ENCODE results near the gene ATP1B3.
"Not testable (repeated sequence)": the region's sequence is repeated elsewhere in the genome, so short reads cannot be mapped to it uniquely, and the experiment has no call there.

Gene ATP1B3

GRCh38 chr3:141960731-141961130, 84.3 kb downstream of the ATP1B3 start:
- DNase-seq (ENCODE audit: insufficient read length, low spot score), result no peak
- TF ChIP-seq CTCF (IDR thresholded peaks at IDR 0.05; ENCODE audit: insufficient read depth, missing control alignments), result no peak
- FAIRE-seq, result no peak

GRCh38 chr3:141963301-141963700, 86.9 kb downstream of the ATP1B3 start:
- FAIRE-seq (no peak), DNase-seq (ENCODE audit: insufficient read length, low spot score) (no peak)
- no peak for TF ChIP-seq CTCF (IDR thresholded peaks at IDR 0.05; ENCODE audit: insufficient read depth, missing control alignments)

GRCh38 chr3:141965471-141965870, 89.0 kb downstream of the ATP1B3 start:
- no peak for TF ChIP-seq CTCF (IDR thresholded peaks at IDR 0.05; ENCODE audit: insufficient read depth, missing control alignments)
- FAIRE-seq (no peak), DNase-seq (ENCODE audit: insufficient read length, low spot score) (no peak)

- no peak for DNase-seq (ENCODE audit: insufficient read length, low spot score)
- FAIRE-seq, result no peak
- no peak for TF ChIP-seq CTCF (IDR thresholded peaks at IDR 0.05; ENCODE audit: insufficient read depth, missing control alignments)
These were observed 93.3 kb downstream of the ATP1B3 start for GRCh38 chr3:141969711-141970110.

GRCh38 chr3:141971571-141971970, 95.1 kb downstream of the ATP1B3 start:
- FAIRE-seq (no peak), DNase-seq (ENCODE audit: insufficient read length, low spot score) (no peak)
- TF ChIP-seq CTCF (IDR thresholded peaks at IDR 0.05; ENCODE audit: insufficient read depth, missing control alignments), result no peak

GRCh38 chr3:141972399-141972798, 96.0 kb downstream of the ATP1B3 start:
- no peak for FAIRE-seq
- TF ChIP-seq CTCF (IDR thresholded peaks at IDR 0.05; ENCODE audit: insufficient read depth, missing control alignments), result no peak
- no peak for DNase-seq (ENCODE audit: insufficient read length, low spot score)

- not testable (repeated sequence) for DNase-seq (ENCODE audit: insufficient read length, low spot score); FAIRE-seq
These were observed 98.3 kb downstream of the ATP1B3 start for GRCh38 chr3:141974777-141975176.
